DND-41 (cell line): Measurements from ENCODE around the gene SURF2.
"Not testable (repeated sequence)": the region's sequence is repeated elsewhere in the genome, so short reads cannot be mapped to it uniquely, and the experiment has no call there.

Experiments used
- ATAC-seq: fragments of 200-7000 bp; cut with Tn5 transposase; 3 replicates; pipeline ENCODE4 v1.9.1; 2021; ENCODE audit warnings: low read depth; ENCODE audit not compliant: insufficient read depth
- DNase-seq: peaks from one replicate; pipeline ENCODE4 v3.0.0-alpha.2; 2020
- H2AFZ ChIP-seq: 2 replicates; pipeline ENCODE4 v1.6.0; 2012; ENCODE audit warnings: low read depth, low read length
- H3K27ac ChIP-seq: 2 replicates; pipeline ENCODE4 v1.5.1; 2012; ENCODE audit warnings: low read length, inconsistent platforms
- H3K27me3 ChIP-seq: fragments of 200-600 bp; sonication (generic); 2 replicates; pipeline ENCODE4 v1.6.0; 2012; ENCODE audit warnings: low read length, mild to moderate bottlenecking, inconsistent platforms; ENCODE audit not compliant: insufficient read depth, poor library complexity
- H3K36me3 ChIP-seq: 2 replicates; pipeline ENCODE4 v1.5.1; 2012; ENCODE audit warnings: low read length, inconsistent platforms; ENCODE audit not compliant: insufficient read depth
- H3K4me1 ChIP-seq: 2 replicates; pipeline ENCODE4 v1.5.1; 2012; ENCODE audit warnings: mild to moderate bottlenecking, low read length; ENCODE audit not compliant: insufficient read depth
- H3K4me2 ChIP-seq: 2 replicates; pipeline ENCODE4 v1.6.0; 2012; ENCODE audit warnings: mild to moderate bottlenecking, moderate library complexity, low read length, inconsistent platforms; ENCODE audit not compliant: insufficient read depth
- H3K4me3 ChIP-seq, 2 experiments: fragments of 200-600 bp in 1 of 2; shearing (Covaris generic) in 1 of 2; 2 replicates each; pipeline ENCODE4 v1.5.1; 2012 to 2016; ENCODE audit warnings: inconsistent platforms in 2 of 2, low read length in 2 of 2, mild to moderate bottlenecking in 2 of 2, low read depth in 1 of 2, moderate library complexity in 1 of 2
- H3K79me2 ChIP-seq: 2 replicates; pipeline ENCODE4 v1.6.0; 2012; ENCODE audit warnings: low read length, inconsistent platforms; ENCODE audit not compliant: insufficient read depth
- H3K9ac ChIP-seq: 2 replicates; pipeline ENCODE4 v1.6.0; 2012; ENCODE audit warnings: low read depth, mild to moderate bottlenecking, inconsistent platforms, low read length, moderate library complexity
- H3K9me3 ChIP-seq: 2 replicates; pipeline ENCODE4 v1.5.1; 2012; ENCODE audit warnings: low read length, moderate library complexity, mild to moderate bottlenecking, inconsistent platforms; ENCODE audit not compliant: insufficient read depth, severe bottlenecking
- H4K20me1 ChIP-seq: 2 replicates; pipeline ENCODE4 v1.6.0; 2012; ENCODE audit warnings: low read length; ENCODE audit not compliant: insufficient read depth
- CTCF ChIP-seq: IDR thresholded peaks from 2 replicates; pipeline ENCODE4 v1.5.1; 2012; ENCODE audit warnings: borderline replicate concordance, low read length, moderate library complexity, mild to moderate bottlenecking; ENCODE audit not compliant: poor library complexity, severe bottlenecking; ENCODE audit errors: extremely low read depth
- EZH2 ChIP-seq: IDR thresholded peaks from 3 replicates; pipeline ENCODE4 v1.6.1; 2012; ENCODE audit warnings: borderline replicate concordance, low read depth, mild to moderate bottlenecking, moderate library complexity, low read length, inconsistent platforms; ENCODE audit not compliant: severe bottlenecking

SURF2 gene

DNA sequence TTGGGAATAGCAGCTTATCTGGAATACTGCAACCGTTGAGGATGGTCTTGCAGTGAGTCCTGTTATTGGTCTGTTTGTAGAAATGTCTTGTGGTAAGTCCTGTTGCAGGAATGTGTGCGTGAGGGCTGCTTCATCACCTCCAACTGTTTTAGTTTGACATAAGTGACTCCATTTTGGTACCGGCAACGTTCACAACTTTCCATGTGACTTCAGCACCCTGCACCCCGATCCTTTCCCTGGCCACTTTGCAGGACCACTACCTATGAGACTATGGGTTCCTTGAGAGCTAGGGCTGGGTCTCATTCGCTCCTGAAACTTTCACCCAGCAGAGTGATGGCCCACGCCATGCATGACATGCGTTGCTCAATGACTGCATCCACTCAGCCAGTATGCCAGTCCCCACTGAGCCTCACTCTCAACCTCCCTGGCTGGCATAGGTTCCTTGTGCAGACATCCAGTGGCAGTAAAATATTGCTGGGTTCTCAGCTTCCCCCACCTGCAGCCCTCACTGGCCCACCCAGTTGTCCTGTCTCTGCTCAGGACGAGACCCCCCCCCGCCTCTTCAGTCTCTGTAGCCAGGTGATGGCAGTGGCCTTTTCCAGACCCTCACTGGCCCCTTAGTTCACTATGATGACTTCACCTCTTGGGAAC is 28.4 kb upstream of the SURF2 start:
- no peak overlapping the region for H3K4me3 ChIP-seq
- 0 out of 2 replicates have a peak, but pooled peaks cover 2% of the 10 kb centered on the region for H3K79me2 ChIP-seq
- H4K20me1 ChIP-seq: peaks cover 19% of the 10 kb centered on the region
- ATAC-seq (peak; percentile 33; the same call in 1 of the 3 replicates), DNase-seq (no peak)
- TF ChIP-seq EZH2: no peak
- no peak for TF ChIP-seq CTCF
- H3K27me3 ChIP-seq: no peaks in the 10 kb centered on the region
- no peak overlapping the region for H3K4me2 ChIP-seq
- no peak overlapping the region for H3K27ac ChIP-seq
- no peaks in the 10 kb centered on the region for H3K9me3 ChIP-seq
- H3K4me1 ChIP-seq: no peaks in the 10 kb centered on the region
- no peak overlapping the region for H2AFZ ChIP-seq
- H3K9ac ChIP-seq: no peak overlapping the region
- H3K36me3 ChIP-seq: peaks cover 26% of the 10 kb centered on the region

GRCh38 chr9:133329306-133330156 is 26.8 kb upstream of the SURF2 start:
- peaks cover 11% of the 10 kb centered on the region for H3K4me1 ChIP-seq
- H3K9me3 ChIP-seq, H3K27ac ChIP-seq, ATAC-seq, DNase-seq, H3K4me3 ChIP-seq, H3K4me2 ChIP-seq, H3K27me3 ChIP-seq, H2AFZ ChIP-seq, H3K9ac ChIP-seq: not testable (repeated sequence)
- H4K20me1 ChIP-seq: peaks cover 34% of the 10 kb centered on the region
- peak; percentile 37 for TF ChIP-seq CTCF
- peaks cover 16% of the 10 kb centered on the region for H3K79me2 ChIP-seq
- peaks cover 42% of the 10 kb centered on the region for H3K36me3 ChIP-seq

GRCh38 chr9:133331221-133331620 is 25.1 kb upstream of the SURF2 start:
- H3K36me3 ChIP-seq: peaks cover 47% of the 10 kb centered on the region
- no peak for DNase-seq
- H3K9ac ChIP-seq: no peak overlapping the region

More at GRCh38 chr9:133331221-133331620, 25.1 kb upstream of the SURF2 start:
- Histone ChIP-seq H2AFZ (no peak overlapping the region), H3K4me2 (no peak overlapping the region), H3K27ac (no peak overlapping the region), H3K79me2 (peaks cover 31% of the 10 kb centered on the region), H3K27me3 (no peaks in the 10 kb centered on the region), H3K4me3 (no peak overlapping the region), H3K9me3 (no peaks in the 10 kb centered on the region), H3K4me1 (peaks cover 19% of the 10 kb centered on the region), H4K20me1 (peaks cover 41% of the 10 kb centered on the region)
- ATAC-seq: no peak
- TF ChIP-seq EZH2 (no peak), CTCF (no peak)
